Small intestine (tissue), 7 donors: ENCODE results near the gene EEA1. TPM values are rescaled to one million over a fixed set of nuclear protein-coding genes. Genes with fewer than 3 reads are reported as not detected.

Source experiments
- DNase-seq, 2 donors: peaks; one replicate each; pipeline versions ENCODE4 v3.0.0 to v3.0.0-alpha.2; 2013
- FAIRE-seq: peaks from 2 replicates; lab custom pipeline; 2012; peaks lifted over from hg19 to GRCh38; lab: Jason Lieb, UNC
- H3K27ac ChIP-seq, 3 donors: one replicate each; pipeline ENCODE4 v1.5.1; 2013; ENCODE audit warnings: low read length in 2 of 3, mild to moderate bottlenecking in 2 of 3, control low read depth in 1 of 3, inconsistent platforms in 1 of 3, low read depth in 1 of 3, moderate library complexity in 1 of 3
- H3K27me3 ChIP-seq, 3 donors: one replicate each; pipeline ENCODE4 v1.6.1; 2013; ENCODE audit warnings: low read length in 3 of 3, inconsistent platforms in 1 of 3; ENCODE audit not compliant: control insufficient read depth in 3 of 3, insufficient read depth in 3 of 3
- H3K36me3 ChIP-seq, 3 donors: one replicate each; pipeline ENCODE4 v1.6.1; 2013; ENCODE audit warnings: low read length in 3 of 3, inconsistent platforms in 1 of 3, low read depth in 1 of 3, mild to moderate bottlenecking in 1 of 3, moderate library complexity in 1 of 3; ENCODE audit not compliant: control insufficient read depth in 3 of 3, insufficient read depth in 2 of 3
- H3K4me1 ChIP-seq, 3 donors: one replicate each; pipeline ENCODE4 v1.6.1; 2013; ENCODE audit warnings: low read length in 2 of 3, inconsistent platforms in 1 of 3, low read depth in 1 of 3, mild to moderate bottlenecking in 1 of 3, moderate library complexity in 1 of 3; ENCODE audit not compliant: control insufficient read depth in 3 of 3, insufficient read depth in 2 of 3
- H3K4me3 ChIP-seq, 3 donors: one replicate each; pipeline ENCODE4 v1.5.1; 2013; ENCODE audit warnings: low read length in 3 of 3, control low read depth in 1 of 3, inconsistent platforms in 1 of 3, low read depth in 1 of 3, mild to moderate bottlenecking in 1 of 3, moderate library complexity in 1 of 3
- H3K9me3 ChIP-seq, 2 donors: one replicate each; pipeline ENCODE4 v1.6.1; 2013; ENCODE audit warnings: low read depth in 1 of 2, low read length in 1 of 2; ENCODE audit not compliant: control insufficient read depth in 2 of 2, insufficient read depth in 1 of 2
- WGBS, 3 donors: extraction: QIAGEN DNeasy Blood & Tissue Kit; methylation state at CpG; one replicate each; pipeline ENCODE4 v1.1.7; 2013; 5-methylcytosine and 5-hydroxymethylcytosine counted together
- polyA plus RNA-seq, 4 donors: library from polyadenylated mRNA; stranded (reverse) in 3 of 4; unstranded in 1 of 4; fragments of 200-250 nt in 3 of 4; fragments of 120-200 nt in 1 of 4; gene quantifications; one replicate each; pipeline versions ENCODE4 v1.2.1 to v1.2.3, GENCODE V29; 2013
- donor health status: healthy with polysubstance abuse.
- donor health status: control.
- donor health status: control.
- donor health status: Bipolar disorder and iron deficiency.
- donor health status: healthy.

The EEA1 gene
- polyA plus RNA-seq, 4 donors = 3.0 to 15.6 (median 3.7) TPM

DNA sequence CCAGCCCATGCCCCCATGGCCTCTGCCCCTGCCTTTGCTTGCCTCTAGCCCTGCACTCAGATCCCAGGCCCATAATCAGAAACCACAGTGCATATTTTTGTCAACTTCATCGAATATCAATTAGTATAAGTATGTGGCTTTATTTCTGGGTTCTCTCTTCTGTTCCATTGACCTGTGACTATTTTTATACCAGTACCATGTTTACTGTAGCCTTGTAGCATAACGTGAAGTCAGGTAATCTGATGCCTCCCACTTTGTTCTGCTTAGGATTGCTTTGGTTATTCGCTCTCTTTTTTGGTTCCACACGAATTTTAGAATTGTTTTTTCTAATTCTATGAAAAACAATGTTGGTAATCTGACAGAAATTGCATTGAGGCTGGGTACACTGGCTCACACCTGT is 14.9 kb downstream of the EEA1 start:
- Histone ChIP-seq H3K4me3 (no peak overlapping the region), H3K27ac (no peak overlapping the region), H3K4me1 (no peaks in the 10 kb centered on the region), H3K27me3 (no peaks in the 10 kb centered on the region), H3K36me3 (peaks cover 0 to 7% (median 0%) of the 10 kb centered on the region in 3 donors), H3K9me3 (peaks cover 0 to 5% of the 10 kb centered on the region in 2 donors)
- 89 to 95% (median 94%) methylated on average over 4 of the region's 4 CpGs for WGBS, 3 donors
- DNase-seq (no peak), FAIRE-seq (no peak)

GRCh38 chr12:92912672-92913071 is 16.4 kb downstream of the EEA1 start:
- H3K4me1 ChIP-seq = no peaks in the 10 kb centered on the region
- no peaks in the 10 kb centered on the region for H3K27me3 ChIP-seq
- no peak overlapping the region for H3K4me3 ChIP-seq
- 93 to 95% (median 93%) methylated on average over 2 of the region's 2 CpGs for WGBS, 3 donors
- no peak for FAIRE-seq
- no peak overlapping the region for H3K27ac ChIP-seq
- H3K36me3 ChIP-seq = peaks cover 0 to 12% (median 0%) of the 10 kb centered on the region in 3 donors
- DNase-seq = no peak
- peaks cover 0 to 12% of the 10 kb centered on the region in 2 donors for H3K9me3 ChIP-seq

DNA sequence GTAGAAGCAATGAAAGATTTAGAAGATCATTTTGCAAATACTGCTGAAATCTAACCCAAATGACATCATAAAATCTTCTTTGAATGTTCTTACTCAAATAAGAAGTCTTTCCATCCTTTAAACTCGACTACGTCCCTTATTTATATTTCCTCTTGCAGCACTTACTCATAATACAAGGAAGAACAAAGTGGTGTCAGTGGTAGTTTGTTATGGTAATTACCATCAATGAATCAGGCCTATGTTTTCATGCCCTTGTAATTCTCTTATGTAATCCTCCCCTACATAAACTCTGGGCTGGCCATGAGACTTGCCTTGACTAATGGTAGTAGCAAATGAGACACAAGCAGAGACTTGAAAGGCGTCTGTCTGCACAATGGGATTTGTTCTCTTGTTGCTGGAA is 17.0 kb downstream of the EEA1 start:
- H3K27ac ChIP-seq = no peak overlapping the region
- no peak for FAIRE-seq

GRCh38 chr12:92911339-92911738 is 17.8 kb downstream of the EEA1 start:
- no peak overlapping the region for H3K27ac ChIP-seq

More for the DNA sequence above, 17.0 kb downstream of the EEA1 start:
- Histone ChIP-seq H3K9me3 (peaks cover 0 to 12% of the 10 kb centered on the region in 2 donors), H3K4me3 (no peak overlapping the region), H3K4me1 (no peaks in the 10 kb centered on the region), H3K27me3 (no peaks in the 10 kb centered on the region), H3K36me3 (peaks cover 0 to 12% (median 0%) of the 10 kb centered on the region in 3 donors)
- 65 to 89% (median 85%) methylated on average over 3 of the region's 3 CpGs for WGBS, 3 donors
- no peak for DNase-seq

DNA sequence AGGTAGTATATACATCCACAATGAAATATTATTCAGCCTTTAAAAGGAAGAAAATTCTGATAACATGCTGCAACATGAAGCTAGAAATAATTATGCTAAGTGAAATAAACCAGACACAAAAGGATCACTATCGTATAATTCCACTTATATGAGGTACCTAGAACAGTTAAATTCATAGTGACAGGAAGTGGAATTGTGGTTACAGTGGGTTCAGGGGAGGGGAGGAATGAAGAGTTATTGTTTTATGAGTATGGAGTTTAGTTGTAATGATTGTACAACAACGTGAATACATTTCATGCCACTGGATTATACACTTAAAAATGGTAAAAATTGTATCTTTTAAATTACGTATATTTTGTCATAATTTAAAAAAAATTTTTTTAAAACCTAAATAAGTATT is 21.0 kb downstream of the EEA1 start:
- DNase-seq = no peak
- Histone ChIP-seq H3K27ac (no peak overlapping the region), H3K9me3 (peaks cover 0 to 12% of the 10 kb centered on the region in 2 donors), H3K36me3 (peaks cover 0 to 11% (median 0%) of the 10 kb centered on the region in 3 donors), H3K4me1 (no peaks in the 10 kb centered on the region), H3K27me3 (no peaks in the 10 kb centered on the region), H3K4me3 (no peak overlapping the region)
- WGBS, 3 donors = 65 to 78% (median 69%) methylated on average over 3 of the region's 3 CpGs
- peak; percentile 65 for FAIRE-seq

More at GRCh38 chr12:92911339-92911738, 17.8 kb downstream of the EEA1 start:
- no peak for FAIRE-seq
- Histone ChIP-seq H3K4me3 (no peak overlapping the region), H3K36me3 (peaks cover 0 to 12% (median 0%) of the 10 kb centered on the region in 3 donors), H3K27me3 (no peaks in the 10 kb centered on the region), H3K4me1 (no peaks in the 10 kb centered on the region), H3K9me3 (peaks cover 0 to 12% of the 10 kb centered on the region in 2 donors)
- no peak for DNase-seq
- 55 to 87% (median 83%) methylated on average over 2 of the region's 2 CpGs for WGBS, 3 donors

DNA sequence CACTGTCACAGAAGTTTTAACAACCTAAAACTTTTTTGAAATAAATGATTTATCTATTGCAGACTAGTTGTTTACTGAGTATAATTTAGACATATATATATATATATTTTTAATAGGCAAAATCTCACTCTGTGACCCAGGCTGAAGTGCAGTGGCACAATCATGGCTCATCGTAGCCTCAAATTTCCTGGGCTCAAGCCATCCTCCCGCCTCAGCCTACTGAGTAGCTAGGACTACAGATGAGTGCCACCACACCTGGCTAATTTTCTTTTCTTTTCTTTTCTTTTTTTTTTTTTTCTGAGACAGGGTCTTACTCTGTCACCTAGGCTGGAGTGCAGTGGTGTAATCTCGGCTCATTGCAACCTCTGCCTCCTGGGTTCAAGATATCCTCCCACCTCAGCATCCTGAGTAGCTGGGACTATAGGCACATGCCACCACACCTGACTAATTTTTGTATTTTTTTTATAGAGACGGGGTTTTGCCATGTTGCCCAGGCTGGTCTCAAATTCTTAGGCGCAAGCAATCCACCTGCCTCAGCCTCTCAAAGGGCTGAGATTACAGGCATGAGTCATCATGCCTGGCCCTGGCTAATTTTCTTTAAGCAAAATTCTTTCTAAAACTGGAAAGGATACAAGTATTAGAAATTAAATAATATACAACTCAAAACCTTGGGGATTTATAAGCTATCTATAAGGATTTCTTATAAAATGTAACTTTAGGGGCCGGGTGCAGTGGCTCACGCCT is 23.1 kb downstream of the EEA1 start:
- DNase-seq (no peak), FAIRE-seq (no peak)
- no peaks in the 10 kb centered on the region for H3K4me1 ChIP-seq
- no peak overlapping the region for H3K4me3 ChIP-seq
- 82 to 90% (median 83%) methylated on average over 7 of the region's 7 CpGs for WGBS, 3 donors
- peaks cover 0 to 12% of the 10 kb centered on the region in 2 donors for H3K9me3 ChIP-seq
- H3K27me3 ChIP-seq = no peaks in the 10 kb centered on the region
- H3K27ac ChIP-seq = no peak overlapping the region
- H3K36me3 ChIP-seq = peaks cover 0 to 13% (median 0%) of the 10 kb centered on the region in 3 donors

DNA sequence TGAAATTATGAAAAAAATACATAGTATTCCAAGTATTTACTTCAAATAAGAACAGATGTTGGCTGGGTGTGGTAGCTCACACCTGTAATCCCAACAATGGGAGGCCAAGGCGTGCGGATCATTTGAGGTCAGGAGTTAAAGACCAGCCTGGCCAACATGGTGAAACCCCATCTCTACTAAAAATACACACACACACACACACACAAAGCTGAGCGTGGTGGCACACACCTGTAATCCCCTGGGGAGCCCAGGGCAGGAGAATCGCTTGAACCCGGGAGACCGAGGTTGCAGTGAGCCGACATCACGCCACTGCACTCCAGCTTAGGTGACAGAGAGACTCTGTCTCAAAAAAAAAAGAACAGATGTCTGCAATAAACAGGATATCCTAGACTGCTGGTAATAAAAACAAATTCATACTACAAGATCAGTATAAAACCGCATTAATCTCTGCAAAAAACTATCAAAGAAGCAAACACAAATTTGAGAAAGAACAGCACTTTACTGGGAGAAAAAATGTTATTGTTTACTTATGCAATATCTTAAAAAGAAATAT is 23.8 kb downstream of the EEA1 start:
- FAIRE-seq = no peak
- Histone ChIP-seq H3K27me3 (no peaks in the 10 kb centered on the region), H3K36me3 (peaks cover 0 to 13% (median 0%) of the 10 kb centered on the region in 3 donors), H3K27ac (no peak overlapping the region), H3K4me1 (no peaks in the 10 kb centered on the region), H3K4me3 (no peak overlapping the region), H3K9me3 (peaks cover 0 to 12% of the 10 kb centered on the region in 2 donors)
- DNase-seq = no peak
- WGBS, 3 donors = 75 to 92% (median 88%) methylated on average over 9 of the region's 9 CpGs

DNA sequence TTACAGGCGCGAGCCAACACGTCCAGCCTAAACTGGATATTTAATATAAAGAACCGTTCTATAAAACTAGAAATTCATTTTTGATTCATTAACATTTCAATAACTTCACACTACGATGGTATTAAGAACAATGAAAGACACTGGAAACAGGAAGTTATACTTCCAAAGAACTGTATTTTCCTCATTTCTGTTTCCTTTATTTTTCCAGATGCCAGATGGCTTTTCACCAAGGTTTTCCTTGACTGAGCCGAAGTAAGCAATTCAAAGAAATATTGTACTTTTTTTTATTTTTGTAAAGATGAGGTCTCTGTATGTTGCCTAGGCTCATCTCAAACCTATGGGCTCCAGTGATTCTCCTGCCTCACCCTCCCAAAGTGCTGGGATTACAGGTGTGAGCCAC is 28.2 kb downstream of the EEA1 start:
- DNase-seq (no peak), FAIRE-seq (no peak)
- no peaks in the 10 kb centered on the region for H3K4me1 ChIP-seq
- no peak overlapping the region for H3K4me3 ChIP-seq
- no peaks in the 10 kb centered on the region for H3K9me3 ChIP-seq
- 87 to 98% (median 95%) methylated on average over 6 of the region's 6 CpGs for WGBS, 3 donors
- H3K27ac ChIP-seq = no peak overlapping the region
- peaks cover 0 to 7% (median 0%) of the 10 kb centered on the region in 3 donors for H3K36me3 ChIP-seq
- no peaks in the 10 kb centered on the region for H3K27me3 ChIP-seq
